OCI-LY7 (cell line): ENCODE data around the gene LATS2. TPM values are rescaled to one million over a fixed set of nuclear protein-coding genes. Genes with fewer than 3 reads are reported as not detected.

Experiments
- BruUV-seq: library from RNA; stranded (reverse); fragments of 400-500 nt; replicated peaks from 2 replicates; lab custom pipeline; 2021; lab: Mats Ljungman, UMichigan
- CTCF ChIA-PET: fragments of 300-600 bp; sonication (Branson Sonifier 250); formaldehyde crosslinking; loops from one replicate; lab custom pipeline; 2022; ENCODE audit warnings: antibody characterized with exemption; ENCODE audit not compliant: unreplicated experiment; lab: Charles Lee
- POLR2A ChIA-PET: fragments of 300-600 bp; sonication (Branson Sonifier 250); formaldehyde crosslinking; loops from one replicate; lab custom pipeline; 2022; ENCODE audit warnings: antibody characterized with exemption; lab: Charles Lee
- DNase-seq: peaks from one replicate; pipeline ENCODE4 v3.0.0-alpha.2; 2015; ENCODE audit warnings: low spot score
- H2AFZ ChIP-seq: fragments of 200-600 bp; sonication (generic), shearing (Covaris generic); 2 replicates; pipeline ENCODE4 v1.6.1; 2014; ENCODE audit warnings: mild to moderate bottlenecking, antibody characterized with exemption, low read length, moderate library complexity
- H3K27ac ChIP-seq: fragments of 200-600 bp; sonication (generic); 2 replicates; pipeline ENCODE4 v1.5.1; 2014; ENCODE audit warnings: mixed run types, low read depth, mild to moderate bottlenecking, moderate library complexity, low read length, inconsistent platforms; ENCODE audit not compliant: poor library complexity, severe bottlenecking
- H3K36me3 ChIP-seq: fragments of 200-600 bp; sonication (generic); 2 replicates; pipeline ENCODE4 v1.6.1; 2014; ENCODE audit warnings: mild to moderate bottlenecking, antibody characterized with exemption, low read length, moderate library complexity, mixed read lengths; ENCODE audit not compliant: insufficient read depth
- H3K4me1 ChIP-seq: fragments of 200-600 bp; sonication (generic); 2 replicates; pipeline ENCODE4 v1.5.1; 2014; ENCODE audit warnings: mild to moderate bottlenecking, low read length; ENCODE audit not compliant: insufficient read depth, poor library complexity, severe bottlenecking
- H3K4me2 ChIP-seq: fragments of 200-600 bp; sonication (generic); 2 replicates; pipeline ENCODE4 v1.6.1; 2014; ENCODE audit warnings: mild to moderate bottlenecking, low read length
- H3K4me3 ChIP-seq: fragments of 200-600 bp; sonication (generic); 2 replicates; pipeline ENCODE4 v1.5.1; 2014; ENCODE audit warnings: mild to moderate bottlenecking, low read depth, low read length; ENCODE audit not compliant: poor library complexity, severe bottlenecking
- H3K79me2 ChIP-seq: fragments of 200-600 bp; sonication (generic); 2 replicates; pipeline ENCODE4 v1.6.1; 2016; ENCODE audit warnings: low read depth, mild to moderate bottlenecking, low read length, moderate library complexity, mixed read lengths; ENCODE audit not compliant: insufficient read depth
- H3K9me2 ChIP-seq: fragments of 200-600 bp; sonication (generic); 2 replicates; pipeline ENCODE4 v1.6.1; 2016; ENCODE audit warnings: mild to moderate bottlenecking, low read length, mixed read lengths; ENCODE audit not compliant: insufficient read depth
- H3K9me3 ChIP-seq: fragments of 200-600 bp; sonication (generic); 2 replicates; pipeline ENCODE4 v1.6.1; 2014; ENCODE audit warnings: mild to moderate bottlenecking, mixed run types, low read length, mixed read lengths
- H4K20me1 ChIP-seq: fragments of 200-600 bp; sonication (generic); 2 replicates; pipeline ENCODE4 v1.6.1; 2014; ENCODE audit warnings: mild to moderate bottlenecking, antibody characterized with exemption, low read length, moderate library complexity, mixed read lengths; ENCODE audit not compliant: insufficient read depth
- EZH2phosphoT487 ChIP-seq: fragments of 200-600 bp; sonication (generic); IDR thresholded peaks from 2 replicates; pipeline ENCODE4 v1.6.1; 2018; ENCODE audit warnings: low read depth, borderline replicate concordance, mild to moderate bottlenecking, mixed run types, antibody characterized with exemption, low read length, moderate library complexity, mixed read lengths
- intact Hi-C: fragments of 100-400 bp; cut with micrococcal nuclease; formaldehyde crosslinking; loops from one replicate; pipeline ENCODE4 v1.10.0; 2022; ENCODE audit not compliant: unreplicated experiment
- total RNA-seq, 2 experiments: library from RNA; depleted of rRNA in 1 of 2; stranded (reverse); fragments of >200 nt in 1 of 2; shearing (Covaris generic) in 1 of 2; gene quantifications; 2 replicates each; pipeline ENCODE4 v1.2.3, GENCODE V29; 2014 to 2022
- TF ChIP-seq, protein P1 (sequence below): fragments of 200-600 bp; sonication (generic); conservative IDR thresholded peaks from 2 replicates; pipeline ENCODE4 v1.5.1; 2014; ENCODE audit warnings: mild to moderate bottlenecking, antibody characterized with exemption, low read length, moderate library complexity, mixed read lengths

Gene LATS2
- total RNA-seq, 2 experiments from 2014 or later = 0.19 to 1.3 TPM

GRCh38 chr13:20997301-20998161 is 63.9 kb downstream of the LATS2 start:
- Histone ChIP-seq H3K9me2 (no peaks in the 10 kb centered on the region), H2AFZ (no peak overlapping the region), H3K9me3 (no peaks in the 10 kb centered on the region), H3K4me1 (no peaks in the 10 kb centered on the region), H4K20me1 (no peaks in the 10 kb centered on the region), H3K4me2 (no peak overlapping the region), H3K4me3 (no peak overlapping the region), H3K27ac (no peak overlapping the region), H3K36me3 (no peaks in the 10 kb centered on the region), H3K79me2 (no peaks in the 10 kb centered on the region)
- TF ChIP-seq EZH2phosphoT487 = no peak
- TF ChIP-seq, protein P1, sequence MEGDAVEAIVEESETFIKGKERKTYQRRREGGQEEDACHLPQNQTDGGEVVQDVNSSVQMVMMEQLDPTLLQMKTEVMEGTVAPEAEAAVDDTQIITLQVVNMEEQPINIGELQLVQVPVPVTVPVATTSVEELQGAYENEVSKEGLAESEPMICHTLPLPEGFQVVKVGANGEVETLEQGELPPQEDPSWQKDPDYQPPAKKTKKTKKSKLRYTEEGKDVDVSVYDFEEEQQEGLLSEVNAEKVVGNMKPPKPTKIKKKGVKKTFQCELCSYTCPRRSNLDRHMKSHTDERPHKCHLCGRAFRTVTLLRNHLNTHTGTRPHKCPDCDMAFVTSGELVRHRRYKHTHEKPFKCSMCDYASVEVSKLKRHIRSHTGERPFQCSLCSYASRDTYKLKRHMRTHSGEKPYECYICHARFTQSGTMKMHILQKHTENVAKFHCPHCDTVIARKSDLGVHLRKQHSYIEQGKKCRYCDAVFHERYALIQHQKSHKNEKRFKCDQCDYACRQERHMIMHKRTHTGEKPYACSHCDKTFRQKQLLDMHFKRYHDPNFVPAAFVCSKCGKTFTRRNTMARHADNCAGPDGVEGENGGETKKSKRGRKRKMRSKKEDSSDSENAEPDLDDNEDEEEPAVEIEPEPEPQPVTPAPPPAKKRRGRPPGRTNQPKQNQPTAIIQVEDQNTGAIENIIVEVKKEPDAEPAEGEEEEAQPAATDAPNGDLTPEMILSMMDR = no peak
- POLR2A ChIA-PET = interaction anchor here (0.7 kb wide), 1 partner anchor 516 kb away, joined by 4 read pairs; no protein-coding TSS in a partner anchor
- intact Hi-C loops = no loop called here
- no peak for DNase-seq
- CTCF ChIA-PET = no interaction called here
- BruUV-seq = no TSS peak

DNA sequence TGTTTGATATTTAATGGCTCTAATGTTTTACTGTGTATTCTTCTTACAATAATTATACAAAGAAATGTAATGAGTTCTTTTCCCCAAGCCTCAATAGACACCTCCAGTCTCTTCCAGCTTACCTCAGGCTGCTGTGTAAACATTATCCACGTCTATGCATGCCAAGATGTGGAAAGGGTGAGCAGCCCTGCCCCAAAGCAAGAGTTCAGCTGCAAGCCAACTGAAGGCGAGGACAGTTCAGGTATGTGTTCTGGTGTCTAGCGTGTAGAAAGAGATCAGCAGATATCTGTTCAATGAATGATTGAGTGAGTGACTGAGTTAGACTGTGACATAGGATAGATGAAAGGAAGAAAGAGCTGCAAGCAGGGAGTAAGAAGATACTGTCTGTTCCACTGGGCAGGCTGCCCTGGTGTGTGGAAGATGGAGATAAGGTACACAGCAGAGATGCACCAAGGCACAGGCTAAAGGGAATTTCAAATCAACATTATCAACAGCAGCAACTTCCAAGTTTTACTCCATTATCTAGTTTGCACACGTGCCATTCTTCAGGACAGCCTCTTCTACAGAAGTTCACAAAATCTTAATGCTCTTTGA is 66.0 kb downstream of the LATS2 start:
- DNase-seq = no peak
- Histone ChIP-seq H2AFZ (no peak overlapping the region), H3K4me2 (no peak overlapping the region), H3K79me2 (no peaks in the 10 kb centered on the region), H3K4me3 (no peak overlapping the region), H3K27ac (no peak overlapping the region), H3K36me3 (no peaks in the 10 kb centered on the region), H3K9me3 (no peaks in the 10 kb centered on the region), H3K4me1 (no peaks in the 10 kb centered on the region), H3K9me2 (no peaks in the 10 kb centered on the region), H4K20me1 (no peaks in the 10 kb centered on the region)
- BruUV-seq = no TSS peak
- ChIA-PET POLR2A (no interaction called here), CTCF (no interaction called here)
- no peak for TF ChIP-seq EZH2phosphoT487
- TF ChIP-seq, protein P1 = no peak
- intact Hi-C loops = no loop called here

GRCh38 chr13:20994441-20994821 is 67.0 kb downstream of the LATS2 start:
- Histone ChIP-seq H3K27ac (no peak overlapping the region), H3K9me3 (no peaks in the 10 kb centered on the region), H3K4me1 (no peaks in the 10 kb centered on the region), H3K36me3 (no peaks in the 10 kb centered on the region), H4K20me1 (no peaks in the 10 kb centered on the region), H3K4me3 (no peak overlapping the region), H3K9me2 (no peaks in the 10 kb centered on the region), H3K4me2 (no peak overlapping the region), H3K79me2 (no peaks in the 10 kb centered on the region), H2AFZ (no peak overlapping the region)
- intact Hi-C loops = no loop called here
- ChIA-PET CTCF (no interaction called here), POLR2A (no interaction called here)
- no peak for DNase-seq
- TF ChIP-seq, protein P1 = no peak
- no TSS peak for BruUV-seq
